HepG2 (cell line): ENCODE data around the gene RPL34. TPM values are rescaled to one million over a fixed set of nuclear protein-coding genes. Genes with fewer than 3 reads are reported as not detected.

ENCODE experiments used
- ATRX ChIP-seq: sonication (generic); formaldehyde crosslinking; IDR thresholded peaks from 2 replicates; pipeline ENCODE4 v1.4.0; 2020; ENCODE audit warnings: missing genetic modification reagents, borderline replicate concordance
- DMAP1 ChIP-seq: IDR thresholded peaks from 2 replicates; pipeline ENCODE4 v1.6.1; 2016
- IKZF1 ChIP-seq: fragments of 450-650 bp; IDR thresholded peaks from 2 replicates; pipeline ENCODE4 v1.7.1; 2016
- ISL2 ChIP-seq: sonication (generic); formaldehyde crosslinking; IDR thresholded peaks from 2 replicates; pipeline ENCODE4 v1.5.0; 2020; ENCODE audit warnings: missing genetic modification reagents
- KDM3A ChIP-seq: IDR thresholded peaks from 2 replicates; pipeline ENCODE4 v1.6.1; 2018; ENCODE audit warnings: low read depth, missing compliant biosample characterization
- LCORL ChIP-seq, 2 experiments: fragments of 450-650 bp in 1 of 2; sonication (generic) in 1 of 2; formaldehyde crosslinking in 1 of 2; IDR thresholded peaks; 2 replicates each; pipeline versions ENCODE4 v1.5.0 to v1.6.1; 2017 to 2020; ENCODE audit warnings: antibody characterized with exemption in 1 of 2, missing genetic modification reagents in 1 of 2
- MAFF ChIP-seq: IDR thresholded peaks from 2 replicates; pipeline ENCODE4 v1.6.1; 2011; ENCODE audit warnings: low read depth, low read length, improper control_type of control experiment
- MAX ChIP-seq: IDR thresholded peaks from 2 replicates; pipeline ENCODE4 v1.6.1; 2012; ENCODE audit warnings: inconsistent platforms
- MED13 ChIP-seq: sonication (generic); formaldehyde crosslinking; IDR thresholded peaks from 2 replicates; pipeline ENCODE4 v1.5.0; 2020; ENCODE audit warnings: missing genetic modification reagents
- MTF1 ChIP-seq: sonication (generic); formaldehyde crosslinking; IDR thresholded peaks from 2 replicates; pipeline ENCODE4 v1.5.0; 2020; ENCODE audit warnings: missing genetic modification reagents
- MTF2 ChIP-seq: sonication (generic); formaldehyde crosslinking; IDR thresholded peaks from 2 replicates; pipeline ENCODE4 v1.5.0; 2020; ENCODE audit warnings: missing genetic modification reagents, borderline replicate concordance
- NCOA2 ChIP-seq: sonication (generic); formaldehyde crosslinking; IDR thresholded peaks from 2 replicates; pipeline ENCODE4 v1.8.0; 2022; ENCODE audit warnings: inconsistent platforms
- NFATC3 ChIP-seq: sonication (generic); formaldehyde crosslinking; IDR thresholded peaks from 2 replicates; pipeline ENCODE4 v1.5.1; 2020; ENCODE audit warnings: mild to moderate bottlenecking, missing genetic modification reagents
- PBX3 ChIP-seq: sonication (generic); formaldehyde crosslinking; IDR thresholded peaks from 2 replicates; pipeline ENCODE4 v1.8.1; 2023; ENCODE audit warnings: missing genetic modification reagents, inconsistent platforms, borderline replicate concordance
- RBM39 ChIP-seq: fragments of 200-400 bp; formaldehyde crosslinking; IDR thresholded peaks from one replicate; pipeline ENCODE4 v1.6.1; 2018; ENCODE audit warnings: antibody characterized with exemption, mild to moderate bottlenecking, low read depth, low read length; ENCODE audit not compliant: poor library complexity, severe bottlenecking
- SAFB2 ChIP-seq: sonication (generic); formaldehyde crosslinking; IDR thresholded peaks from 2 replicates; pipeline ENCODE4 v1.5.1; 2020; ENCODE audit warnings: missing genetic modification reagents, low read depth, mild to moderate bottlenecking, borderline replicate concordance
- SOX6 ChIP-seq, 2 experiments: fragments of 450-650 bp in 1 of 2; sonication (generic) in 1 of 2; formaldehyde crosslinking in 1 of 2; IDR thresholded peaks; 2 replicates each; pipeline versions ENCODE4 v1.4.0 to v1.6.1; 2017 to 2020; ENCODE audit warnings: antibody characterized with exemption in 1 of 2, mild to moderate bottlenecking in 1 of 2, missing genetic modification reagents in 1 of 2
- TRAFD1 ChIP-seq: sonication (generic); formaldehyde crosslinking; IDR thresholded peaks from 2 replicates; pipeline ENCODE4 v1.5.1; 2020; ENCODE audit warnings: missing genetic modification reagents, mild to moderate bottlenecking, borderline replicate concordance
- U2AF2 ChIP-seq: fragments of 200-400 bp; formaldehyde crosslinking; IDR thresholded peaks from 2 replicates; pipeline ENCODE4 v1.6.1; 2017; ENCODE audit warnings: low read depth, mild to moderate bottlenecking, low read length
- WIZ ChIP-seq: sonication (generic); formaldehyde crosslinking; IDR thresholded peaks from 2 replicates; pipeline ENCODE4 v1.5.1; 2020; ENCODE audit warnings: mild to moderate bottlenecking, missing genetic modification reagents
- ZNF20 ChIP-seq: sonication (generic); formaldehyde crosslinking; IDR thresholded peaks from 2 replicates; pipeline ENCODE4 v1.4.0; 2020; ENCODE audit warnings: mild to moderate bottlenecking, moderate library complexity, missing genetic modification reagents
- ZNF3 ChIP-seq: IDR thresholded peaks from 2 replicates; pipeline ENCODE4 v1.7.0; 2017; ENCODE audit warnings: inconsistent platforms
- ZNF337 ChIP-seq: sonication (generic); formaldehyde crosslinking; IDR thresholded peaks from 2 replicates; pipeline ENCODE4 v1.5.1; 2020; ENCODE audit warnings: missing genetic modification reagents, low read depth, mild to moderate bottlenecking, borderline replicate concordance
- ZNF503 ChIP-seq: sonication (generic); formaldehyde crosslinking; IDR thresholded peaks from 2 replicates; pipeline ENCODE4 v1.4.0; 2020; ENCODE audit warnings: missing genetic modification reagents
- ZNF580 ChIP-seq: IDR thresholded peaks from 2 replicates; pipeline ENCODE4 v1.6.1; 2016; ENCODE audit warnings: low read depth, borderline replicate concordance
- ZNF652 ChIP-seq: IDR thresholded peaks from 2 replicates; pipeline ENCODE4 v1.6.1; 2016; ENCODE audit warnings: low read depth, borderline replicate concordance
- ZNF761 ChIP-seq: sonication (generic); formaldehyde crosslinking; conservative IDR thresholded peaks from 2 replicates; pipeline ENCODE4 v1.4.0; 2020; ENCODE audit warnings: mild to moderate bottlenecking, missing genetic modification reagents
- ZNF883 ChIP-seq: sonication (generic); formaldehyde crosslinking; IDR thresholded peaks from 2 replicates; pipeline ENCODE4 v1.5.1; 2020; ENCODE audit warnings: mild to moderate bottlenecking, missing genetic modification reagents; ENCODE audit errors: not compliant biosample characterization
- ZSCAN9 ChIP-seq: IDR thresholded peaks from 2 replicates; pipeline ENCODE4 v1.6.1; 2016; ENCODE audit warnings: borderline replicate concordance
- polyA plus RNA-seq, 8 experiments: library from polyadenylated mRNA; depleted of rRNA in 3 of 8; stranded (reverse) in 7 of 8; unstranded in 1 of 8; fragments of >200 nt; fragmentation: Illumina TruSeq in 4 of 8; extraction: Trizol in 4 of 8; gene quantifications; 2 replicates each; pipeline versions ENCODE4 v1.2.1 to v1.2.3, GENCODE V29; 2011 to 2016; ENCODE audit warnings: low read depth in 4 of 8, missing spikeins in 1 of 8, mixed read lengths in 1 of 8; ENCODE audit not compliant: insufficient read depth in 1 of 8
- total RNA-seq, 5 experiments: library from RNA; depleted of rRNA; stranded (reverse); fragments of >200 nt; fragmentation: Illumina TruSeq; extraction: Trizol; gene quantifications; 2 replicates each; pipeline ENCODE4 v1.2.3, GENCODE V29; 2016; ENCODE audit warnings: low read depth in 1 of 5

RPL34 gene
- total and polyA plus RNA-seq, 2 of the 13 experiments (the other 11 are each of a cell fraction or from before 2014, with no cell fraction given), result 2,235 to 3,985 TPM

GRCh38 chr4:108592674-108592986 lies 27.7 kb upstream of the RPL34 start (continued):
- peak; percentile 49; the same call in 1 of the 2 replicates for TF ChIP-seq ISL2 (CRISPR knock-in tag)
- no peak for TF ChIP-seq PBX3 (CRISPR knock-in tag)
- no peak for TF ChIP-seq MAX
- TF ChIP-seq ZNF3, result no peak
- TF ChIP-seq MTF2 (CRISPR knock-in tag), result no peak
- no peak for TF ChIP-seq RBM39
- TF ChIP-seq ZSCAN9 (CRISPR knock-in tag), result no peak
- TF ChIP-seq ZNF580 (CRISPR knock-in tag), result no peak
- TF ChIP-seq MTF1 (CRISPR knock-in tag), result no peak
- no peak for TF ChIP-seq SOX6 (IDR thresholded peaks at IDR 0.05)
- TF ChIP-seq SOX6 (CRISPR knock-in tag; IDR thresholded peaks at IDR 0.05), result peak; percentile 58
- no peak for TF ChIP-seq ATRX (CRISPR knock-in tag)
- no peak for TF ChIP-seq ZNF883
- TF ChIP-seq TRAFD1 (CRISPR knock-in tag), result no peak
- no peak for TF ChIP-seq U2AF2
- TF ChIP-seq ZNF337 (CRISPR knock-in tag), result no peak
- TF ChIP-seq ZNF652 (CRISPR knock-in tag), result no peak
- no peak for TF ChIP-seq KDM3A (CRISPR knock-in tag)
- no peak for TF ChIP-seq NCOA2 (CRISPR knock-in tag)
- TF ChIP-seq SAFB2 (CRISPR knock-in tag), result no peak
- TF ChIP-seq WIZ, result no peak
- TF ChIP-seq MED13 (CRISPR knock-in tag), result no peak
- no peak for TF ChIP-seq ZNF761
- TF ChIP-seq IKZF1, result no peak
- TF ChIP-seq NFATC3 (CRISPR knock-in tag), result no peak
- TF ChIP-seq DMAP1 (CRISPR knock-in tag), result no peak
- no peak for TF ChIP-seq LCORL (IDR thresholded peaks at IDR 0.05)
- TF ChIP-seq LCORL (CRISPR knock-in tag; IDR thresholded peaks at IDR 0.05), result 0 out of 2 replicates have a peak, but pooled peaks have one; percentile 25
- no peak for TF ChIP-seq MAFF
- TF ChIP-seq ZNF20, result no peak
- 0 out of 2 replicates have a peak, but pooled peaks have one; percentile 42 for TF ChIP-seq ZNF503 (CRISPR knock-in tag)
